GM18873 (cell line): ENCODE results near the gene MOB1A.
"Not testable (repeated sequence)": the region's sequence is repeated elsewhere in the genome, so short reads cannot be mapped to it uniquely, and the experiment has no call there.

Source experiments
- ATAC-seq: cut with Tn5 transposase; IDR thresholded peaks from one replicate; pipeline ENCODE4 v1.9.1; 2021; ENCODE audit warnings: mild to moderate bottlenecking, moderate library complexity, moderate number of reproducible peaks; ENCODE audit not compliant: unreplicated experiment, low FRiP score

Gene MOB1A

DNA sequence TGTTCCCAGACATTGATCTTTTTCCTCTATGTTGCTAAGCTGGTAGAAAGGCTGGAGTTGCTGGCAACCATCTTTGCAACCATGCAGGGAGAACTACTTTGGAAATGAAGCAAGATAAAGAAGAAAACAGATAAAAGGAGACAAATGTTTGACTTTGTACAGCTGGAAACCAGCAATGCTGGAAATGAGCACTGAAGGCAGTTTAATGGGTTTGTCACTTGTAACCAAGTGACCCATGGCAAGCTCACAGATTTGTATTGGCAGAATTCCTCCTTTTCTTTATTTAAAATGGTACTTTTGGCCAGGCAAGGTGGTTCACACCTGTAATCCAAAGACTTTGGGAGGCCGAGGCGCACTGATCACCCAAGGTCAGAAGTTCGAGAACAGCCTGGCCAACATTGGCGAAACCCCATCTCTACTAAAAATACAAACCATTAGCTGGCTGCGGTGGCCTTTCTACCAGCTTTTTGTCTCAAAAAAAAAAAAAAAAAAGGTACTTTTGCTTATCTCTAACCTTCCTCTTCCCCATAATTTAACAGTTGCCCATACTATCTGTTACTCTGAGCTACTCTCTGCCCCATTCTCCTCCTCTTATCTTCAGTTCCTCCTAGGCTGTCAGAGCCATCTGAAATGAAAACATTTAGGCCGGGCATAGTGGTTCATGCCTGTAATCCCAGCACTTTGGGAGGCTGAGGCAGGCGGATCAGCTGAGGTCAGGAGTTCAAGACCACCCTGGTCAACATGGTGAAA, 28.9 kb downstream of the MOB1A start:
- ATAC-seq, result no peak

GRCh38 chr2:74149247-74149525, 29.5 kb downstream of the MOB1A start:
- ATAC-seq, result no peak

- no peak for ATAC-seq
Observed at GRCh38 chr2:74148457-74149246, 30.0 kb downstream of the MOB1A start.

DNA sequence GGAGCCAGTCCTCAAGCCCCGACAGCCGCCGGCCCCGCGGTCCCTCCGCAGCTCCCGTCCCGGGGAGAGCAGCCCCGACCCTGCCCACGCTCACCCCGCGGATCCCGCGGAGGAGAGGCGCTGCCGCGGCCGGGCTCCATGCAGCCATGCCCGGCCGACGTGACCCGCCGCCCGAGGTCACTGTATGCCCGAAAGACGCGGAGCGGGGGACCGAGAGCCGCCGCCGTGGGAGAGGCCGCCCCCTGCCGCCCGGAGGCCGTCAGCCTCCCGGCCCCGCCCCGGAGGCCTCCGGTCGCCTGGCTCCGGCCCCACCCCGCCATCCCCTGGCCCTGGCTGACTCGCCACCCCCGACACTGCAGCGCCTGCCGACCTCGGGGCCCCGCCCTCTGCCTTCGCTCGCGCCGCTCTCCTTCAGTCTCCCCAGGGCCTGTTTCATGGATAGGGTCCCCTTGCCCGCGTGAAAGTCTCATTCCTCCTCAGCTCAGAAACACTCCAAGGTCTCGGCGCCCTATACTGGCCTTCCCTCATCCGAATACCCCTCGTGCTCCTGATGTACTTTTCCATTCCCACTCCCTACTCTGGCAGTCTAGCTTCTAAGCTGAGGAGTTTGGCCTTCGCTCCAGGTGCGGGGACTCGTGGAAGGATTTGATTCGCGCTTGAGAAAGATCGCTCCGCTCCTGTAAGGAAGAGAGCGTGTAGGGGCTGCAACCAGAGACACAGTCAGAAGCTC, 30.8 kb downstream of the MOB1A start, which contains the start of gene BOLA3:
TSS of gene BOLA3 (minus strand) at position 186 of the 730 bp plus-strand sequence. CDS start at position 148, 38 bp downstream.
- ATAC-seq, result peak; percentile 55

DNA sequence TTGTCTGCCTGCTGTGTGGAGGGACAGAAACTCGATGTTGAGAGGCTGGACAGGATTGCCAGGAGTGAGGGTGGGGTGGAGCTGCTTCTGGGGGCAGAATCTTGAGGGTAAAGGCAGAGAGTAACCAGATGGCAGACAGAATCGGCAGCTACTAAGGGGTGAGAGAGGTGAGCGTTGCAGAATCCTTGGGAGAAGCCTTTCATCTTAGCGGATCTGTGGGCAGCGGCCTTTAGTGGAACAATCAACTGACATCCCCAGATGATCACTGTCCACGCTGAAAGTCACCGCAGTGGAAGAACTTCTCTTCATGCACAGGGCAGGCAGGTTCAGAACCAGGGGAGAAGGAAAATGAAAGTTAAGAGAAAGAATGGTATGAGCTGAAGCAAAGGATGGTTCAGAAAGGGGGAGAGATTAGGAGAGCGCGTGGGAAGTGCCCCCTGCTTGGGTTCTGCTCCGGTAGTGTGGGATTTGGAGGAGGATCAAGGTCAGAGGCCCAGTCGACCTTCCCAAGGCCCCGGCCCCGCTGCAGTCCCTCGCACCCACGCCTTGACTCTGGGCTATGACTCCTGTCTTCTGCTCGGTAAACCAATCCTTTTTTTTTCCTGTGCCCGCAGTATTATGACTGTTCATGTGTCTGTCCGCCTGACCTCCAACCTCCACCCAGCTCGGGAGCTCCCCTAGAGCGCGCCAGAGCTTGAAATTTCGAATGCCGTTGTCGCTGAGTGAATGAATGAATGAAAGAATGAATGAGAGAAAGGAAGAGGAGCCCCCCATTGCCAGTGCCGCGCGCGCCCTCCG, 31.6 kb downstream of the MOB1A start:
- ATAC-seq, result no peak

DNA sequence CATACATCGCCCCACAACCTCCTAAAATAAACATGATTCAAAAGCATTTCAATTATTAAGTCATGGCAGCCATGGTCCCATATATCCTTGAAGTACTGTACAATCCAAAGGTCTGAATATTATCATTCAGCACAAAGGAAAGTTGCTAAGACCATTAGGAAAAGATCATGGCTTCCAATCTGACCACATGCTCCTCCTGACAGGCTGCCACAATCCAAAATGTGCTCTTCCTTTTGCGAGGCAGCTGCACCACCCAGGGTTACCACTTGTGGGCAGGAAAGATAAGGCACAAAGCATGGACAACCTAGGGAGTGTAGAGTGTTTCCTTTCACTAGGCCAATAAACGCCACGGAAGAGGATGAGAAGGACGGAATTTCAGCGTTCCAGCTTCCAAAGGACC, 36.3 kb downstream of the MOB1A start:
- no peak for ATAC-seq

GRCh38 chr2:74138600-74139323, 39.9 kb downstream of the MOB1A start:
- no peak for ATAC-seq

DNA sequence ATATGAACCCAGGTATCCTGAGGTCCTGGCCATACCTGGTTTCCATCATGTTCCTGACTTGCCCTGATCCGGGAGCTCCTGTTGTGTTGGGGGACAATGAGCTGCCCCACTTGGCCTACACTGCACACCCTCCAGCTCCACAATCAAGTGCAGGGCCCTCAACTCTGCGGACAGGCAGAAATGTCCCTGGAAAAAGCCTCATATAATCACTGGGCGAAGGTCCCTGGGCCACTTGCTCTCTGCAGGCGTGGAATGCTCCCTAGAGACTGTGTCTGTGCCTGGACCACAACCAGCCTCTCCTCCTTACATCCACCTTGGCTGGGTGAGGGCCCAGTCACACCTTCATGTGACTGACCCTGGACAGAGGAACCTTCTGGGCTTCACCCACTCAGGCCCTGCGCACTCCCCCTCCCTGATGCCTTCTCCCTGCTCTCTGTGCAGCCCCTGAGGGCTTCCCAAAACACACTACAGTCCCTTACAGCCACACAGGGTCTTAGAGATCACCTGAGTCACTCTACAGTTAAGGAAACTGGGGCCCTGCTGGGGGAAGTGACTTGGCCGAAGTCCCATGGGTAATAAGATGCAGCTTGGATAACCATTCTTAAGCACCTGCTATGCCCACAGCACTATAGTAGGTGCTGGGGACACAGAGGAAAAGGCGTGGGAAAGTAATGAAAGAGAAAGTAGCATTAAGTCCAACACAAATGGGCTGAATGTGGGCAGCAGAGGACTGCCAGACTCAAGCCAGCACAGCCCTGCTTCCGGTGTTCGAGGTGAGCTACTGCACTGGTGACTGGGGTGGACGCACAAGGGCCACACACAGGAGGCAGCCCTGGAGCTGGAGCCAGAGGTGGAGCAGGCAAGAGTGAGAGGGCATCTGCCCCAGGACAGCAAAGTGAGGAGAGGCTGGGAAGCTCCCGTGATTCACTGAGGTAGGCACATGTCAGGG, 40.8 kb downstream of the MOB1A start:
- no peak for ATAC-seq

DNA sequence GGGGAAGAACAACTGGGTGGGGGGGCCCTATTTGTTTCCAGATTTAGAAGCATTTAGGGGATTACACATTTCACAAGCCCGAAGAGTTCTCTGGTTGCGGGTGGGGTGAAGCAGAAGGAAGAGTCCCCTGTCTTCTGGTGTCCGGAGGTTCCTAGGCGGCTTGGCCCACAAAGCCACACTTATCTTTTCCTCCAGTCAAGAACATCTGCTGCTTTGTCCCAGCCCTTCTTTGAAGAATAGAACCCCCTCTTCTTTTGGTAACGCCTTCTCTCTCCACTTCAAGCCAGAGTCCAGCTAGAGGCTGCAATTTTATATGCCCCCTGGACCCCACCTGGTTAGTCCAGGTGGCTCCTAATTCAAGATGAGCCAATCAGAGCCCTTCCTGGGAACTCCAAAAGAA, 46.8 kb downstream of the MOB1A start:
- ATAC-seq, result no peak

DNA sequence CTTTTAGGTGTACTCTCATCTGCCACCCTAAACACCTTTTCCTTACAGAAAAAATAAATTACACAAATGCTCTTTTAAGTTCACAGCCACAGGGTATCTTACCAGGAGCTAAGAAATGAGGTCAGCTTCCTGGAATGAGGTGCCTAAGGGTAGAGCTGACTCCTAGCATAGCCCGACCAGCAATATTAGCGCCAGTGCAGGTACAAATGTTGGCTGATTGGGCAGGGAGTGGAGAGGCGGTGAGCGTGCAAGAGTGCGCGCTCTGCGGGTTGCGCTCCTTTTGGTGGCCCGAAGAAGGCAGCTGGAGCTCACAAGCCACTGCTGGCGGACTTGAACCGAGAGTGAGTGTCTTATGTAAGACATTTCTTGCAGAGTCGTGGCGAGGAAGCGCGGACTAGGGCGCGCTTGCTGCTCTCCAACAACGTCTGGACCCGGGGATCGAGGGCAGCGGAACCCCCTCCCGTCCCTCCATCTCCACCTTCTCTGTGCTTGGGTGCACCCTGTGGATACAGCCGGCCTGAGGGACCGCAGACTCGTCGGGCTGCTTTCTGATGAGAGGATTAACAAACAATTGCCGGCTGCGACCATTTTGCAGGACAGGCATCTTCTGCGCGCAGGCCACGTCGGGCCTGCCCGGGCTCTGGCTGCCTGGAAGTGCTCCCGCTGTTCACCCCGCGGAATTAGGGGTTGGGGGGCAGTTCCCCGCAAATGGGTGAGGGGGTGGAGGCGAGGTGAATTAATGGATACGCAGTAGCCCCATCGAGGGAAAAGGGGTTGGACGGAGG, 48.3 kb downstream of the MOB1A start:
- ATAC-seq, result no peak

DNA sequence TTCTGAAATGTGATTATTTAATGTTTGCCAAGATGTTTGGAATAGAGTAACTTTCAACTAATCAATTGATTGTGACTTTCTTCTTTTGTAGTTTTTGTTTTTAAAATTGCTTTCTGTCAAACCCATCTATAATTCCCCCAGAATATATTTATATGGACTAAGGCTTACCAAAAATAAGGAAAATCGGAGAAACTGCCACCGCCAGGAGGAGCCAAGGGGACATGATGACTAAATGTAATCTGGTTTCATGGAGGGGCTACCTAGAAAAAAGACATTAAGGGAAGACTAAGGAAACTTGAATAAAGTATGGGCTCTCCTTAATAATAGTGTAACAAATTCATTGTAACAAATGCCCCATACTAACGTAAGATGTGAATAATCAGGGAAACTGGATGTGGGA, 50.5 kb downstream of the MOB1A start:
- no peak for ATAC-seq

DNA sequence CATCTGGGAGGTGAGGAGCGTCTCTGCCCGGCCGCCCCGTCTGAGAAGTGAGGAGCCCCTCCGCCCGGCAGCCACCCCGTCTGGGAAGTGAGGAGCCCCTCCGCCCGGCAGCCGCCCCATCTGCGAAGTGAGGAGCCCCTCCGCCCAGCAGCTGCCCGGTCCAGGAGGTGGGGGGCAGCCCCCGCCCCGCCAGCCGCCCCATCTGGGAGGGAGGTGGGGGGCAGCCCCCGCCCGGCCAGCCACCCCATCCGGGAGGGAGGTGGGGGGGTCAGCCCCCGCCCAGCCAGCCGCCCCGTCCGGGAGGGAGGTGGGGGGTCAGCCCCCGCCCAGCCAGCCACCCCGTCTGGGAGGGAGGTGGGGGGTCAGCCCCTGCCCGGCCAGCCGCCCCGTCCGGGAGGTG, 54.7 kb downstream of the MOB1A start:
- ATAC-seq, result not testable (repeated sequence)

- ATAC-seq, result not testable (repeated sequence)
Observed at GRCh38 chr2:74121846-74122245, 56.8 kb downstream of the MOB1A start.

DNA sequence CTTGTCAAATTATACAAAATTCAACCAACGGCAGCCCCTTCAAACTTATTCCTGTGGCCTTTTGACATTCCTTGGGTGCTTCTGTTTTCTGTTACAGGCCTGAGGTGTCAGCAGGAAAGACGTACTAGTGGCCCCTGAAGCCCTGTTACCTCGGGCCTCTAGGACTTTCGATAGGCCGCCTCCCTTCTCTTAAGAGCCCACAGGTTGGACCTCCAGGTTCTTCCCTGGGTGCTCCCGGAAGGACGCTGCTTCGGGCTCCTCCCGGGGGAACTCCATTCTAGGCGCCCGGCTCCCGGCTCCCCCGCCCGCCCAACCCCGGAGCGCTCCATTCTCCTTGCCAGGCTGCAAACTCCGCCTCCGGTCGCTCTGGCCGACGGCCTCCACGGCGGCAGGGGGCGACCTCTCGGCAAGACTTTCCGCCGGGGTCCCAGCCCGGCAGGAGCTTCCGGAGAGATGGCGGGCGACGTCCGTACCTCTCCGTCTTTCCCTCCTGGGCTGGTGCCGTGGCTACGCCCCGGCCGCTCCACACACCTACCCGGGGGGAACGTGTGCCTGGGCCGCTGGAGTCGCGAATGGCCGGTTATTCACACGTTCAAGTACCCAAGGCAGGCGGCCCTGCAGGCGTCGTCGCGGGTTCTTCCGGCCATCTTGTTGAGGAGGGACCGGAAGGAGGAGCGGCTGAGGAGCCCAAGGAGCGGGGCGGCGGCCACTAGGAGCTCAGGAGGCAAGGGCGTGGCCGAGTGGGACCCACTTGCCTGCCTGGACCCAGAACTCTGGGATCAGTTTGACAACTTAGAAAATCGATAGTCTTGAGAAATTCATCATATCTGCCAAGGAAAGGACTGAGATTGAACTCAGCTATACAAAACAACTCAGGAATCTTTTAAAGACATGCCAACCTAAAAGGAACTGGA, 58.5 kb downstream of the MOB1A start:
- ATAC-seq, result peak; percentile 82

DNA sequence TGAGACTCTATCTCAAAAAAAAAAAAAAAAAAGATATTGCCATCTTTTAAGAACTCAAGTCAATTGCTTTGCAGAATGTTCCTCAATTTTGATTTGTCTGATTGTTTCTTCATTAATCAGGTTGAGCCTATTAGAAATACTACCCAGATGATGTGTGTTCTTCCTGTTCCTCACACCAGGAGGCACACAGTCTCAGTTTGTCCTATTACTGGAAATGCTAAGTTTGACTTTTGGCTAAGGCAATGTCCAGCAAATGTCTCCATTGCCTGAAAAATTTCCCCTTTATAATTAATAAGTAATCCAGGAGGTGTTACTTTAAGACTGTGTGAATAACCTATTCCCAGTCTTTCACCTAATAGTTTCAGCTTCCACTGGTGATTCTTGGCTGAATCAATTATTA, 59.3 kb downstream of the MOB1A start:
- ATAC-seq, result no peak

- ATAC-seq, result no peak
Observed at GRCh38 chr2:74111380-74111779, 67.3 kb downstream of the MOB1A start.

GRCh38 chr2:74110537-74110936, 68.1 kb downstream of the MOB1A start:
- ATAC-seq, result no peak
